ENCODE measurements around the gene C3orf18. TPM values are rescaled to one million over a fixed set of nuclear protein-coding genes. Genes with fewer than 3 reads are reported as not detected.

The C3orf18 gene
- total and polyA plus RNA-seq, 3 donors from 2014 or later, result 14.9 to 28.8 (median 21.0) TPM

DNA sequence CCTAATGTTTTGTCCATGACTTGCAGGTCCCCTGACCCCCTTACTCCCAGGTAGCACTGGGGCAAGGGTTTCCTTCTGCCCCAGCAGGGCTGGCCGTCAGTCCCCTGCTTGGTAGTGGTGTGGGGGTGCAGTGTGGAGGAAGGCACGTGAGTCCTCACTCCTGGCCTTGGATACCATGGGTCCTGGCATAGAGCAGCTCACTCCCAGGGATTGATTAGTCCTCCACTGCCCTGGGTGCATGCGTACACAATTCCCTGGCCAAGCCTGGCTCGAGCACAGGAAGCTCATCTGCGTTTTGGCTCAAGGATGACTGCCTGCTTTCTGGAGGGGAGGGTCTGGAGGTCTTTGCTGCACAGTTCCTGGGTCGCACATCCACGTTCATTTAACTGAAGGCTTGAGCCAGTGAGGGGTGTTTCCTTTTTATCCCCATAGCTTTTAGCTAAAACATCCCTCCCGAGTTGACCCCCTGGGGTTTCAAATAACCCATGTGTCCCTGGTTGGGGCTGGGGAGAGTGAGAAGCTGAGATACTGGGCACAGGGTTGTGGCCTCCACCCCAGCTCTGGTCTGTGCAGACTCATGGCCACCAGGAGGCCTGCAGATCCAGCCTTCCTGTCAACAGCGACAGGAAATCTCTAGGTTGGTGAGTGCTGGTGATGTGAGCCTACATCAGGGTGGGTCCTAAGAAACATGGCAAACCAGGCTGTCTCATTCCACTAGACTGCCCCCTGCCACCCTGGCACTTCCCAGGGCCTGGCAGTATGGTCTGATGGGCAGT is 13.3 kb upstream of the C3orf18 start:
- Histone ChIP-seq H3K36me3 (ENCODE audit: low read depth, missing control alignments) (no peaks in the 10 kb centered on the region), H3K4me3 (no peak overlapping the region), H3K4me1 (peaks cover 6% of the 10 kb centered on the region), H3K9me3 (no peaks in the 10 kb centered on the region), H3K27ac (no peak overlapping the region), H3K27me3 (no peaks in the 10 kb centered on the region)
- WGBS, 2 donors, result 72 to 83% methylated on average over 9 of the region's 9 CpGs
- no peak for TF ChIP-seq POLR2A (IDR thresholded peaks at IDR 0.05)
- TF ChIP-seq, protein P1, sequence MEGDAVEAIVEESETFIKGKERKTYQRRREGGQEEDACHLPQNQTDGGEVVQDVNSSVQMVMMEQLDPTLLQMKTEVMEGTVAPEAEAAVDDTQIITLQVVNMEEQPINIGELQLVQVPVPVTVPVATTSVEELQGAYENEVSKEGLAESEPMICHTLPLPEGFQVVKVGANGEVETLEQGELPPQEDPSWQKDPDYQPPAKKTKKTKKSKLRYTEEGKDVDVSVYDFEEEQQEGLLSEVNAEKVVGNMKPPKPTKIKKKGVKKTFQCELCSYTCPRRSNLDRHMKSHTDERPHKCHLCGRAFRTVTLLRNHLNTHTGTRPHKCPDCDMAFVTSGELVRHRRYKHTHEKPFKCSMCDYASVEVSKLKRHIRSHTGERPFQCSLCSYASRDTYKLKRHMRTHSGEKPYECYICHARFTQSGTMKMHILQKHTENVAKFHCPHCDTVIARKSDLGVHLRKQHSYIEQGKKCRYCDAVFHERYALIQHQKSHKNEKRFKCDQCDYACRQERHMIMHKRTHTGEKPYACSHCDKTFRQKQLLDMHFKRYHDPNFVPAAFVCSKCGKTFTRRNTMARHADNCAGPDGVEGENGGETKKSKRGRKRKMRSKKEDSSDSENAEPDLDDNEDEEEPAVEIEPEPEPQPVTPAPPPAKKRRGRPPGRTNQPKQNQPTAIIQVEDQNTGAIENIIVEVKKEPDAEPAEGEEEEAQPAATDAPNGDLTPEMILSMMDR (IDR thresholded peaks at IDR 0.05), result no peak
- intact Hi-C loops (cut with DNase I; ENCODE audit: low total_unique reads), result no loop called here
- no peak for DNase-seq

DNA sequence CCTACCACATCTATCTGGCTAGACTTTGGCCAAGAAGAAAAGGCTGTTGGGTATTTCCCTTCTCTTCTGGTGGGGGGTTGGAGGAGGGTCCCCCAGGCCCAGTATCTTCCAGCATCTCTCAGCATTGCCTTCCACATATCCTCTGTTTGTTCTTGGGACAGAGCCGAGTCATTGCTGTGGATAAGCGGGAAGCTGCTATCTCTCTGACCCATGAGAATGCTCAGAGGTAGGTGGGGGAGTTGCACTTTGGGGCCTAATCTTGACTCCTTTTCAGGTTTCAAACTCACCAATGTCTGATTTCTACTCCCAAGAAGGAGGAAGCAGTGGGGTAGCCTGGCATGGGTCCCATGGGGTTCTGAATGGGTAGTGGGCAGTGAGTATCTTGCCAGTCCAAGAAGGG is 9.8 kb upstream of the C3orf18 start:
- intact Hi-C loops (cut with DNase I; ENCODE audit: low total_unique reads), result no loop called here

DNA sequence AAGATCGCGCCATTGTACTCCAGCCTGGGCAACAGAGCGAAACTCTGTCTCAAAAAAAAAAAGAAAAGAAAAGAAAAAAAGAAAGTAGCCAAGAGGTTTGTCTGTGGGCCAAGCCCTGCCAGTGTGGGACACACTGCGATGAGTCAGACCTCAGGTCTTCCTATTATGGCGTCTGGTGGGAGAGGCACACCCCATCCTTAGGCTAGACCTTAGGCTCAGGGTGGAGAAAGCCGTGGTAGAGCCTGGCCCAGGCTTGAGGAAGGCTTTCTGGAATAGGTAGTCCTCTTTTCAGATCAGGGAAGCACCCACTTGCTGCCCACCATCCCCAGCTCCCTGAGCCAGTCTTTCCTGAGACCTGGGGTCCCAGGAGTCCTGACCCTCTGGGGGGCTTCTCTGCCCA is 7.8 kb upstream of the C3orf18 start:
- H3K4me1 ChIP-seq, result peaks cover 3% of the 10 kb centered on the region
- DNase-seq, result no peak
- H3K4me3 ChIP-seq, result no peak overlapping the region
- H3K27ac ChIP-seq, result no peak overlapping the region
- H3K36me3 ChIP-seq (ENCODE audit: low read depth, missing control alignments), result no peaks in the 10 kb centered on the region
- no peaks in the 10 kb centered on the region for H3K27me3 ChIP-seq
- TF ChIP-seq POLR2A (IDR thresholded peaks at IDR 0.05), result no peak
- intact Hi-C loops (cut with DNase I; ENCODE audit: low total_unique reads), result no loop called here
- 95% methylated on average over 6 of the region's 6 CpGs for WGBS, 2 donors
- H3K9me3 ChIP-seq, result no peaks in the 10 kb centered on the region

More for the DNA sequence above, 9.8 kb upstream of the C3orf18 start:
- no peaks in the 10 kb centered on the region for H3K4me1 ChIP-seq
- no peak for DNase-seq
- no peak overlapping the region for H3K27ac ChIP-seq
- TF ChIP-seq, protein P1 (IDR thresholded peaks at IDR 0.05), result no peak
- no peak for TF ChIP-seq POLR2A (IDR thresholded peaks at IDR 0.05)
- H3K4me3 ChIP-seq, result no peak overlapping the region
- H3K9me3 ChIP-seq, result no peaks in the 10 kb centered on the region
- no peaks in the 10 kb centered on the region for H3K27me3 ChIP-seq
- 66 to 94% methylated on average over 2 of the region's 2 CpGs for WGBS, 2 donors
- no peaks in the 10 kb centered on the region for H3K36me3 ChIP-seq (ENCODE audit: low read depth, missing control alignments)

DNA sequence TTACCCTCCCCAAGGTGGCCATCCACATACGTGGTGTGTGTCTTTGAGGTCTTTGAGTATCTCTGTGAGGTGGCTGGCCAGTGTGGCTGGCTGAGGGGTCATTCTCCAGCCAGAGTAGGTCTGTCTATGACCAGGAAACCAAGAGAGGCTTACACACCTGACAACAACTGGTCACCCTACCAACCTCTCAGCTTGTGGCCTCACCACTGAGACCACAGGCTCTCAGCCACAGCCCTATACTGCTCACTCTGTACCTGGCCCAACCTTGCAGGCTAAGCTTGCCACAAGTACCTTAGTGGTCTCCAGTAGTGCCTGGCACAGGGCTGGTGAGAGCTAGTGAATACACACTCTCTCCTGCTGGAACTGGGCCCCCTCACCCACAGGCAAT is 6.9 kb upstream of the C3orf18 start:
- H3K4me3 ChIP-seq, result no peak overlapping the region
- H3K36me3 ChIP-seq (ENCODE audit: low read depth, missing control alignments), result no peaks in the 10 kb centered on the region
- peaks cover 9% of the 10 kb centered on the region for H3K4me1 ChIP-seq
- WGBS, 2 donors, result 50 to 86% methylated on average over 1 of the region's 1 CpG
- intact Hi-C loops (cut with DNase I; ENCODE audit: low total_unique reads), result loop anchor here (5.0 kb wide), 1 partner anchor 38 kb away; the partner anchor contains the start of gene CISH
- TF ChIP-seq, protein P1 (IDR thresholded peaks at IDR 0.05), result no peak
- TF ChIP-seq POLR2A (IDR thresholded peaks at IDR 0.05), result no peak
- H3K27ac ChIP-seq, result no peak overlapping the region
- H3K27me3 ChIP-seq, result no peaks in the 10 kb centered on the region
- DNase-seq, result no peak
- H3K9me3 ChIP-seq, result no peaks in the 10 kb centered on the region

DNA sequence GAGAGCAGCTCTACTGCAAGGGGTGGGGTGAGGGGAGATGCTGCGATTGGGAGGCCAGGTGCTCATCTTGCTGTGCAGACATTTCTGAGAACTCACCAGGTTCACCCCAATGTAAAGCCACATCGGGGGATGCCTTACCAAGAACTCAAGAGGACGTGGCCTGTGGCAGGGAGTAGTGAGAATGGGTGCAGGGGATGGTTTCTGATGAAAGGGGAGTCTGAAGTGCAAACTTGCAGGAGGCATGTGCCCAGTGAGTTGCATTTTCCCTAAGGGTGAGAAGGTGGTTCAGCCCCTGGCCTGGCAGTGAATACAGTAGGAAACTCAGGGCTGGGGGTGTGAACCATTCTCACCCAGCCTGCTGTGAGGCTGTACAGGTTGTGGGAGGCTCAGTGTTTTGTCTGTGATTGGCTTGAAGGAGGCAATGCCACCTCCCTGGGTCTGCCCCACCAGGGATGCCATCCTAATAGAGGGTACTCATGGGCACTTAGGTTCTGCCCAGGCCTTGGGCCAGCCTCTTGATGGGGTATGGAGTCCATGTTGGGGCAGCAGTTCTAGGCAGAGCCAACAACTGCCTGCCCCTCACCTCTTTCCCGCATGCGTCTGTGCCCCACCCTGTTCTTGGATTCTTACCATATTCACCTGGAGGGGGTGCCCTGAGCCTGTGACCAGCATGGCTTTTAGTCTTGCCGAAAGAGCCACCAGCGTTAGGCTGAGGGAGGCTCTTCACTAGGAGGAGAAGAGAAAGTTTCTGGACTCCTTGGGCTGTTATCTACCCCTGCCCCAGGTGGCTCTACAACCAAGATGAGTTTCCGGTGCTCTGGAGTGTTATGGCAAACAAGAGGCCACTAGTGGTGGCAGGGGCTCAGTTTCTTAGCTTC is 6.3 kb upstream of the C3orf18 start:
- DNase-seq, result no peak
- WGBS, 2 donors, result 88% methylated on average over 8 of the region's 8 CpGs
- TF ChIP-seq, protein P1 (IDR thresholded peaks at IDR 0.05), result no peak
- TF ChIP-seq POLR2A (IDR thresholded peaks at IDR 0.05), result no peak
- no peaks in the 10 kb centered on the region for H3K9me3 ChIP-seq
- H3K27ac ChIP-seq, result no peak overlapping the region
- peaks cover 9% of the 10 kb centered on the region for H3K4me1 ChIP-seq
- intact Hi-C loops (cut with DNase I; ENCODE audit: low total_unique reads), result loop anchor here (5.0 kb wide), 1 partner anchor 38 kb away; the partner anchor contains the start of gene CISH
- H3K36me3 ChIP-seq (ENCODE audit: low read depth, missing control alignments), result no peaks in the 10 kb centered on the region
- no peaks in the 10 kb centered on the region for H3K27me3 ChIP-seq
- H3K4me3 ChIP-seq, result no peak overlapping the region

Data from testis (tissue), 3 donors.